Keratinocyte (primary cell): Measurements from ENCODE around the gene RSPO3. TPM values are rescaled to one million over a fixed set of nuclear protein-coding genes. Genes with fewer than 3 reads are reported as not detected.

ENCODE experiments used
- DNase-seq: peaks from one replicate; pipeline ENCODE4 v3.0.0-alpha.2; 2011; ENCODE audit warnings: low read depth, missing footprints, low spot score
- FAIRE-seq: peaks from 2 replicates; lab custom pipeline; 2011; peaks lifted over from hg19 to GRCh38; lab: Jason Lieb, UNC
- H2AFZ ChIP-seq: 2 replicates; pipeline ENCODE4 v1.6.0; 2012; ENCODE audit warnings: low read length, control low read depth, inconsistent platforms; ENCODE audit not compliant: control insufficient read depth
- H3K27ac ChIP-seq: 2 replicates; pipeline ENCODE4 v1.5.1; 2011; ENCODE audit warnings: low read length; ENCODE audit not compliant: control insufficient read depth, insufficient read depth
- H3K27me3 ChIP-seq: 3 replicates; pipeline ENCODE4 v1.6.0; 2011; ENCODE audit warnings: low read length; ENCODE audit not compliant: control insufficient read depth, insufficient read depth; ENCODE audit errors: extremely low read depth
- H3K36me3 ChIP-seq, 2 experiments: 2 replicates in 1 of 2; 3 replicates in 1 of 2; pipeline ENCODE4 v1.5.1; 2011; ENCODE audit warnings: low read length in 2 of 2, mild to moderate bottlenecking in 1 of 2; ENCODE audit not compliant: control insufficient read depth in 2 of 2, insufficient read depth in 2 of 2; ENCODE audit errors: extremely low read depth in 1 of 2
- H3K4me1 ChIP-seq: 3 replicates; pipeline ENCODE4 v1.5.1; 2011; ENCODE audit warnings: low read length; ENCODE audit not compliant: control insufficient read depth, insufficient read depth; ENCODE audit errors: extremely low read depth
- H3K4me2 ChIP-seq: 3 replicates; pipeline ENCODE4 v1.6.0; 2011; ENCODE audit warnings: low read depth, low read length; ENCODE audit not compliant: control insufficient read depth, insufficient read depth; ENCODE audit errors: extremely low read depth
- H3K4me3 ChIP-seq, 3 experiments: fragments of 200-600 bp in 1 of 3; sonication (generic) in 1 of 3; 2 replicates in 2 of 3; 3 replicates in 1 of 3; pipeline ENCODE4 v1.5.1; 2011 to 2016; ENCODE audit warnings: low read length in 3 of 3, mild to moderate bottlenecking in 3 of 3, control low read depth in 2 of 3, inconsistent platforms in 1 of 3, low read depth in 1 of 3, mixed read lengths in 1 of 3, mixed run types in 1 of 3, moderate library complexity in 1 of 3; ENCODE audit not compliant: control insufficient read depth in 2 of 3, insufficient read depth in 2 of 3; ENCODE audit errors: extremely low read depth in 1 of 3
- H3K79me2 ChIP-seq: 2 replicates; pipeline ENCODE4 v1.6.0; 2012; ENCODE audit warnings: low read length; ENCODE audit not compliant: control insufficient read depth, insufficient read depth
- H3K9ac ChIP-seq: 3 replicates; pipeline ENCODE4 v1.6.0; 2011; ENCODE audit warnings: low read length; ENCODE audit not compliant: control insufficient read depth, insufficient read depth; ENCODE audit errors: extremely low read depth
- H3K9me1 ChIP-seq: 3 replicates; pipeline ENCODE4 v1.6.0; 2011; ENCODE audit warnings: low read length; ENCODE audit not compliant: control insufficient read depth, insufficient read depth; ENCODE audit errors: extremely low read depth
- H3K9me3 ChIP-seq: 2 replicates; pipeline ENCODE4 v1.5.1; 2012; ENCODE audit warnings: low read depth, low read length; ENCODE audit not compliant: control insufficient read depth
- H4K20me1 ChIP-seq: 3 replicates; pipeline ENCODE4 v1.6.0; 2011; ENCODE audit warnings: low read length; ENCODE audit not compliant: control insufficient read depth, insufficient read depth; ENCODE audit errors: extremely low read depth
- EZH2 ChIP-seq: IDR thresholded peaks from one replicate; pipeline ENCODE4 v1.6.1; 2012; ENCODE audit warnings: inconsistent platforms, mild to moderate bottlenecking, low read length, moderate library complexity
- dilution Hi-C: fragments of 300-500 bp; cut with MboI; formaldehyde crosslinking; loops from one replicate; pipeline ENCODE4 v1.7.0; 2020; ENCODE audit warnings: low sequenced_read_pairs; ENCODE audit not compliant: extremely low pct_ligation_motif_present
- polyA plus RNA-seq, 5 experiments: library from polyadenylated mRNA; depleted of rRNA in 3 of 5; stranded (reverse) in 3 of 5; stranded (forward) in 1 of 5; unstranded in 1 of 5; fragments of >200 nt; gene quantifications; 1 replicate in 1 of 5; 2 replicates in 3 of 5; 3 replicates in 1 of 5; pipeline versions ENCODE4 v1.2.1 to v1.2.3, GENCODE V29; 2011 to 2012; ENCODE audit warnings: missing spikeins in 2 of 5, low read depth in 1 of 5, low replicate concordance in 1 of 5
- TF ChIP-seq, protein P1 (sequence below), 3 experiments: IDR thresholded peaks in 1 of 3; conservative IDR thresholded peaks in 1 of 3; optimal IDR thresholded peaks in 1 of 3; 2 replicates in 2 of 3; 3 replicates in 1 of 3; pipeline versions ENCODE3 to v1.5.1; 2011; ENCODE audit warnings: low read length in 3 of 3, mild to moderate bottlenecking in 3 of 3, moderate library complexity in 2 of 3, control low read depth in 1 of 3, inconsistent platforms in 1 of 3; ENCODE audit not compliant: insufficient read depth in 2 of 3; ENCODE audit errors: extremely low read depth in 1 of 3

The RSPO3 gene
- polyA plus RNA-seq, 1 donor (not counting 4 experiments of a cell fraction or from before 2014, with no cell fraction given), result not detected

DNA sequence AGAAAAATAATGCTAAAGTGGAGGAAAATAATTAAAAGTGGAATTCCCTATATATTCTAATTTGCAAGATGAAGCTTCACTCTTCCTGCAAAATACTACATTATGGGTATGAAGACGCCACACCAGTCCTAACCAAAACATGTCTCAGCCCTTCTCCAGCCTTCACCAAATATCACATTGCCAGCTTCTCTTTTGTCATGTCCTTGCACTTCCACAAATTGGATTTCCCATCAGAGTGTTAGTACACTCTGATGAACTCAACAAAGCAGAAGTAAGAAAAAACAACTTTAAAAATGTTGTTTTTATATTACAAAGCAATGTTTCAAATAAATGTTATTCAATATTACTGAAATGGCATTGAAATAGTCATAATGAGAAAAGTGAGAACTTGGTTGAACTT lies 85.8 kb downstream of the RSPO3 start:
- Histone ChIP-seq H3K4me3 (no peak overlapping the region), H2AFZ (no peak overlapping the region), H3K9ac (no peak overlapping the region), H3K79me2 (no peaks in the 10 kb centered on the region), H3K9me1 (no peaks in the 10 kb centered on the region), H3K36me3 (no peaks in the 10 kb centered on the region), H3K4me2 (no peak overlapping the region), H3K4me1 (no peaks in the 10 kb centered on the region), H3K9me3 (no peaks in the 10 kb centered on the region), H3K27ac (no peak overlapping the region), H4K20me1 (no peaks in the 10 kb centered on the region), H3K27me3 (peaks cover 5% of the 10 kb centered on the region)
- DNase-seq, result no peak
- no peak for FAIRE-seq
- dilution Hi-C loops, result no loop called here
- TF ChIP-seq, protein P1, sequence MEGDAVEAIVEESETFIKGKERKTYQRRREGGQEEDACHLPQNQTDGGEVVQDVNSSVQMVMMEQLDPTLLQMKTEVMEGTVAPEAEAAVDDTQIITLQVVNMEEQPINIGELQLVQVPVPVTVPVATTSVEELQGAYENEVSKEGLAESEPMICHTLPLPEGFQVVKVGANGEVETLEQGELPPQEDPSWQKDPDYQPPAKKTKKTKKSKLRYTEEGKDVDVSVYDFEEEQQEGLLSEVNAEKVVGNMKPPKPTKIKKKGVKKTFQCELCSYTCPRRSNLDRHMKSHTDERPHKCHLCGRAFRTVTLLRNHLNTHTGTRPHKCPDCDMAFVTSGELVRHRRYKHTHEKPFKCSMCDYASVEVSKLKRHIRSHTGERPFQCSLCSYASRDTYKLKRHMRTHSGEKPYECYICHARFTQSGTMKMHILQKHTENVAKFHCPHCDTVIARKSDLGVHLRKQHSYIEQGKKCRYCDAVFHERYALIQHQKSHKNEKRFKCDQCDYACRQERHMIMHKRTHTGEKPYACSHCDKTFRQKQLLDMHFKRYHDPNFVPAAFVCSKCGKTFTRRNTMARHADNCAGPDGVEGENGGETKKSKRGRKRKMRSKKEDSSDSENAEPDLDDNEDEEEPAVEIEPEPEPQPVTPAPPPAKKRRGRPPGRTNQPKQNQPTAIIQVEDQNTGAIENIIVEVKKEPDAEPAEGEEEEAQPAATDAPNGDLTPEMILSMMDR (optimal IDR thresholded peaks at IDR 0.05 in 1 of 3, IDR thresholded peaks at IDR 0.05 in 1 of 3, conservative IDR thresholded peaks at IDR 0.05 in 1 of 3; ENCODE audit: extremely low read depth in 1 of 3, insufficient read depth in 2 of 3, low read length in 3 of 3), result no peak
- no peak for TF ChIP-seq EZH2

DNA sequence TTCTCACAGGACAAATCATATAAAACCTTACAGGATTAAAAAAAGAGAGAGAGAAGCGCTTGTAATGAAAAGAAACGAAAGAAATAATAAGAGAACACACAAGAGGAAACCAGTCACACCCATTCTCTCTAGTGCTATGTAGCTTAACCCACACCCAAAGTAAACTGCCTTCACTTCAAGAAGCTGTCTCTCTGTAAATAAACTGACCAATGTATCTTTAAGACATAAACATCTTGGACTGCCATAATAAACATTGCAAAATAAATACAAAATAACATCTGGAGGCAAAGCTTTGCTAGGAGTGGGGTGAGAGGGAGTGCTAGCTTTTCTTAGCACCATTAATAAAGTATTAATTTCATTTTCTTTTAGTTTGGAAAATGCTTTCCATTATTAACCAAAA lies 86.6 kb downstream of the RSPO3 start:
- Histone ChIP-seq H3K27me3 (peaks cover 4% of the 10 kb centered on the region), H3K9me3 (no peaks in the 10 kb centered on the region), H2AFZ (no peak overlapping the region), H3K79me2 (no peaks in the 10 kb centered on the region), H3K9me1 (no peaks in the 10 kb centered on the region), H3K9ac (no peak overlapping the region), H3K4me3 (no peak overlapping the region), H3K4me2 (no peak overlapping the region), H3K4me1 (no peaks in the 10 kb centered on the region), H4K20me1 (no peaks in the 10 kb centered on the region), H3K36me3 (no peaks in the 10 kb centered on the region), H3K27ac (no peak overlapping the region)
- dilution Hi-C loops, result no loop called here
- DNase-seq (no peak), FAIRE-seq (no peak)
- TF ChIP-seq EZH2, result no peak
- TF ChIP-seq, protein P1 (optimal IDR thresholded peaks at IDR 0.05 in 1 of 3, IDR thresholded peaks at IDR 0.05 in 1 of 3, conservative IDR thresholded peaks at IDR 0.05 in 1 of 3; ENCODE audit: extremely low read depth in 1 of 3, insufficient read depth in 2 of 3, low read length in 3 of 3), result no peak
